ENCODE measurements around the gene TUNAR.
"Not testable (repeated sequence)": the region's sequence is repeated elsewhere in the genome, so short reads cannot be mapped to it uniquely, and the experiment has no call there.

Gene TUNAR

DNA sequence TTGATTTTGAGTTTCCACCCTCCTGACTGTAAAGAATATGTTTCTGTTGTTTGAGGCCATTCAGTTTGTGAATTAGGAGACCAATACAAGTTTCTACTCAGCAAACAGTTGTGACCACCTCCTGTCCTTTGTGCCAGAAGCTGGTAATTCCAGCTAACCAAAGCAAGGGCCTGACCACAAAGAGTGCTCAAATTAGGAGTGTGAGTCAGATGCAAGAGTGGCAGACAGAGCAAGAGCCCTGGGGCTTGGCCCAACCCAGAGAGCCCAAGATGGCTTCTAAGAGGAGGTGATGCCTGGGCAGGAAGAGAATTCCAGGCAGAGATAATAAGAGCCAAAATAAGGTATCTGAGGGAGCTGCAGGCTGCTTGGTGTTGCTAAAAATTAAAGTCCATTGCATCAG lies 84.8 kb downstream of the TUNAR start:
- no peak for TF ChIP-seq CTCF (conservative IDR thresholded peaks at IDR 0.05; ENCODE audit: low read depth, low read length)
- no peak overlapping the region for H3K4me3 ChIP-seq (ENCODE audit: low read length)
- no peak for DNase-seq (ENCODE audit: low read depth)

GRCh38 chr14:95964901-95965300 lies 88.3 kb downstream of the TUNAR start:
- H3K4me3 ChIP-seq (ENCODE audit: low read length): no peak overlapping the region
- TF ChIP-seq CTCF (conservative IDR thresholded peaks at IDR 0.05; ENCODE audit: low read depth, low read length): no peak
- DNase-seq (ENCODE audit: low read depth): no peak

DNA sequence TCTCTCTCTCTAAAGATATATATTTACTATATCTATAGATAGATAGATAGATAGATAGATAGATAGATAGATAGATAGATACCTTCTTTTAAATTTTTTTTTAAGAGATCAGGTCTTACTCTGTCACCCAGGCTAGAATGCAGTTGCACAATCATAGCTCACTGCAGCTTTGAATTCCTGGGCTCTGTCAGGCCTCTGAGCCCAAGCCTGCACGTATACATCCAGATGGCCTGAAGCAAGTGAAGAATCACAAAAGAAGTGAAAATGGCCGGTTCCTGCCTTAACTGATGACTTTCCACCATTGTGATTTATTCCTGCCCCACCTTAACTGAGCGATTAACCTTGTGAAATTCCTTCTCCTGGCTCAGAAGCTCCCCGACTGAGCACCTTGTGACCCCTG lies 91.4 kb downstream of the TUNAR start:
- not testable (repeated sequence) for DNase-seq (ENCODE audit: low read depth); H3K4me3 ChIP-seq (ENCODE audit: low read length)
